ENCODE results near the gene VPS13C.
A peak's percentile ranks its signal among the peaks of the same experiment; 100 is the strongest.

Gene VPS13C

GRCh38 chr15:62058327-62059028 is 1.8 kb downstream of the VPS13C start:
- no peak for DNase-seq (ENCODE audit: low read depth)
- H3K4me3 ChIP-seq (ENCODE audit: low read depth, low read length): peak overlapping the region; percentile 37; the same call in 1 of the 2 replicates
- TF ChIP-seq CTCF (IDR thresholded peaks at IDR 0.05; ENCODE audit: low read depth, low read length, missing control alignments): no peak

GRCh38 chr15:62057341-62057980 is 2.8 kb downstream of the VPS13C start:
- DNase-seq (ENCODE audit: low read depth): no peak
- no peak for TF ChIP-seq CTCF (IDR thresholded peaks at IDR 0.05; ENCODE audit: low read depth, low read length, missing control alignments)
- no peak overlapping the region for H3K4me3 ChIP-seq (ENCODE audit: low read depth, low read length)

- no peak for TF ChIP-seq CTCF (IDR thresholded peaks at IDR 0.05; ENCODE audit: low read depth, low read length, missing control alignments)
- no peak for DNase-seq (ENCODE audit: low read depth)
- H3K4me3 ChIP-seq (ENCODE audit: low read depth, low read length): no peak overlapping the region
Measured at GRCh38 chr15:62054979-62055378, 5.3 kb downstream of the VPS13C start.

- TF ChIP-seq CTCF (IDR thresholded peaks at IDR 0.05; ENCODE audit: low read depth, low read length, missing control alignments): no peak
Measured at GRCh38 chr15:62053439-62054085, 6.7 kb downstream of the VPS13C start.

GRCh38 chr15:62052713-62053112 is 7.5 kb downstream of the VPS13C start:
- no peak for DNase-seq (ENCODE audit: low read depth)
- H3K4me3 ChIP-seq (ENCODE audit: low read depth, low read length): no peak overlapping the region
- TF ChIP-seq CTCF (IDR thresholded peaks at IDR 0.05; ENCODE audit: low read depth, low read length, missing control alignments): no peak

More at GRCh38 chr15:62053439-62054085, 6.7 kb downstream of the VPS13C start:
- no peak for DNase-seq (ENCODE audit: low read depth)
- no peak overlapping the region for H3K4me3 ChIP-seq (ENCODE audit: low read depth, low read length)

- no peak for TF ChIP-seq CTCF (IDR thresholded peaks at IDR 0.05; ENCODE audit: low read depth, low read length, missing control alignments)
- DNase-seq (ENCODE audit: low read depth): no peak
- H3K4me3 ChIP-seq (ENCODE audit: low read depth, low read length): no peak overlapping the region
Measured at GRCh38 chr15:62051166-62051565, 9.1 kb downstream of the VPS13C start.

All from GM12864 (cell line).